Breast epithelium (tissue), 3 donors: ENCODE results near the gene KRTAP24-1.

ENCODE experiments used
- POLR2A ChIP-seq: fragments of 450-650 bp; IDR thresholded peaks from one replicate; pipeline ENCODE4 v1.6.1; 2016; ENCODE audit warnings: antibody characterized with exemption, mild to moderate bottlenecking, moderate library complexity
- TF ChIP-seq, protein P1 (sequence below), 3 donors: fragments of 450-650 bp; IDR thresholded peaks; one replicate each; pipeline ENCODE4 v1.5.1; 2016 to 2017; ENCODE audit warnings: antibody characterized with exemption in 3 of 3, mild to moderate bottlenecking in 3 of 3, moderate library complexity in 3 of 3

DNA sequence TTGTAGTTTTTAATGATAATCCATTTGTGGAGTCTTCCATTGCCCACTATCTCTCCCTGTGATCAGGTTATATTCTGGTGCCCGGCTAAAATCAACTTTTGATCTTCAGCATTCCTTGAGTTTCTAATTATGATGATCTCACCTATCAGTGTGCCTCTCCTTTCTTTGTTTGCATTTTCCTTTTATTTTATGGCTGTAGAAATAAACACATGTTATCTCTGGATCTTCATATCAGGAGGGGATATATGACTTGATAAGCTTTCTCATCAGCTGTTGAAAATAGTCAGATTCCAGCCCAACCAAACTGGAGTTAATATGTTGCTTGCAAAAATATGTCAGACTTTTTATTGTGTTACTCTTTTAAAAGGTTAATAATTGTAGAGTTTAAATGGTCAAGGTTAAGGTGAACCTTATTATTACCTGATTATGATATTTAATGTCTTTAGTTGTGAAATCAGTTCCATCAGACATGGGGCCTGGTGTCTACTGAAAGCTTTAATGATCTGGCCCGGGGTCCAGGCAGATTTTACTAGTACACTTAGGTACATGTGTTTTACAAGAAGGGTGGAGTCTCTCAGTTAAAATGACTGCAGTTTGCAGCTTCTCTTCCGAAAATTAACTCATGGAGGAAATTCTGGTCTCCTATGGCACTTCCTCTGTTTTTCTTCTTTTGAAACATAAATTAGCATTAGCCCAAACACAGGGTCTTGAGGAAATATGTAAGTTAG lies 12.8 kb downstream of the KRTAP24-1 start:
- TF ChIP-seq, protein P1, sequence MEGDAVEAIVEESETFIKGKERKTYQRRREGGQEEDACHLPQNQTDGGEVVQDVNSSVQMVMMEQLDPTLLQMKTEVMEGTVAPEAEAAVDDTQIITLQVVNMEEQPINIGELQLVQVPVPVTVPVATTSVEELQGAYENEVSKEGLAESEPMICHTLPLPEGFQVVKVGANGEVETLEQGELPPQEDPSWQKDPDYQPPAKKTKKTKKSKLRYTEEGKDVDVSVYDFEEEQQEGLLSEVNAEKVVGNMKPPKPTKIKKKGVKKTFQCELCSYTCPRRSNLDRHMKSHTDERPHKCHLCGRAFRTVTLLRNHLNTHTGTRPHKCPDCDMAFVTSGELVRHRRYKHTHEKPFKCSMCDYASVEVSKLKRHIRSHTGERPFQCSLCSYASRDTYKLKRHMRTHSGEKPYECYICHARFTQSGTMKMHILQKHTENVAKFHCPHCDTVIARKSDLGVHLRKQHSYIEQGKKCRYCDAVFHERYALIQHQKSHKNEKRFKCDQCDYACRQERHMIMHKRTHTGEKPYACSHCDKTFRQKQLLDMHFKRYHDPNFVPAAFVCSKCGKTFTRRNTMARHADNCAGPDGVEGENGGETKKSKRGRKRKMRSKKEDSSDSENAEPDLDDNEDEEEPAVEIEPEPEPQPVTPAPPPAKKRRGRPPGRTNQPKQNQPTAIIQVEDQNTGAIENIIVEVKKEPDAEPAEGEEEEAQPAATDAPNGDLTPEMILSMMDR (IDR thresholded peaks at IDR 0.05), result no peak
- TF ChIP-seq POLR2A, result no peak
